Measurements from ENCODE around the gene ZNF365. TPM values are rescaled to one million over a fixed set of nuclear protein-coding genes. Genes with fewer than 3 reads are reported as not detected.
A peak's percentile ranks its signal among the peaks of the same experiment; 100 is the strongest.

Gene ZNF365
- total and polyA plus RNA-seq, 9 of the 15 experiments (the other 6 are each of a cell fraction or from before 2014, with no cell fraction given), result 0.03 to 0.04 TPM; not detected in 7

GRCh38 chr10:62332406-62332805 is 41.8 kb upstream of the ZNF365 start:
- Histone ChIP-seq H3K4me1 (replicated peaks in 1 of 2; ENCODE audit: control insufficient read depth in 2 of 2, insufficient read depth in 2 of 2, low read length in 2 of 2) (no peaks in the 10 kb centered on the region), H3K9me3 (replicated peaks; ENCODE audit: control insufficient read depth, insufficient read depth, low read depth, low read length) (no peaks in the 10 kb centered on the region; the same call in 1 of the 2 replicates), H3K9me1 (ENCODE audit: control insufficient read depth, insufficient read depth, low read length) (no peaks in the 10 kb centered on the region), H3K79me2 (ENCODE audit: control insufficient read depth, insufficient read depth, low read length) (no peaks in the 10 kb centered on the region), H3K9ac (ENCODE audit: insufficient read depth in 1 of 2, low read depth in 2 of 2, low read length in 2 of 2) (no peak overlapping the region), H3K36me3 (ENCODE audit: control insufficient read depth, insufficient read depth, low read length) (no peaks in the 10 kb centered on the region), H3K4me3 (no peak overlapping the region), H3K27ac (ENCODE audit: extremely low read depth, low read depth, low read length) (no peak overlapping the region), H3K27me3 (ENCODE audit: control insufficient read depth in 2 of 2, insufficient read depth in 2 of 2, low read length in 2 of 2) (no peaks in the 10 kb centered on the region), H3K4me2 (ENCODE audit: insufficient read depth, low read length) (no peak overlapping the region), H2AFZ (ENCODE audit: low read depth, low read length) (no peak overlapping the region), H4K20me1 (replicated peaks; ENCODE audit: control insufficient read depth, insufficient read depth, low read length) (no peaks in the 10 kb centered on the region)
- TF ChIP-seq RBM22 (IDR thresholded peaks at IDR 0.05; ENCODE audit: low read depth, low read length, poor library complexity, severe bottlenecking), result no peak
- TF ChIP-seq ZNF184 (CRISPR knock-in tag; IDR thresholded peaks at IDR 0.05), result no peak
- TF ChIP-seq, protein P1, sequence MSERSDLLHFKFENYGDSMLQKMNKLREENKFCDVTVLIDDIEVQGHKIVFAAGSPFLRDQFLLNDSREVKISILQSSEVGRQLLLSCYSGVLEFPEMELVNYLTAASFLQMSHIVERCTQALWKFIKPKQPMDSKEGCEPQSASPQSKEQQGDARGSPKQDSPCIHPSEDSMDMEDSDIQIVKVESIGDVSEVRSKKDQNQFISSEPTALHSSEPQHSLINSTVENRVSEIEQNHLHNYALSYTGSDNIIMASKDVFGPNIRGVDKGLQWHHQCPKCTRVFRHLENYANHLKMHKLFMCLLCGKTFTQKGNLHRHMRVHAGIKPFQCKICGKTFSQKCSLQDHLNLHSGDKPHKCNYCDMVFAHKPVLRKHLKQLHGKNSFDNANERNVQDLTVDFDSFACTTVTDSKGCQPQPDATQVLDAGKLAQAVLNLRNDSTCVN (CRISPR knock-in tag; IDR thresholded peaks at IDR 0.05), result no peak
- no peak for TF ChIP-seq BCL6 (CRISPR knock-in tag; IDR thresholded peaks at IDR 0.05)
- TF ChIP-seq, protein P2, sequence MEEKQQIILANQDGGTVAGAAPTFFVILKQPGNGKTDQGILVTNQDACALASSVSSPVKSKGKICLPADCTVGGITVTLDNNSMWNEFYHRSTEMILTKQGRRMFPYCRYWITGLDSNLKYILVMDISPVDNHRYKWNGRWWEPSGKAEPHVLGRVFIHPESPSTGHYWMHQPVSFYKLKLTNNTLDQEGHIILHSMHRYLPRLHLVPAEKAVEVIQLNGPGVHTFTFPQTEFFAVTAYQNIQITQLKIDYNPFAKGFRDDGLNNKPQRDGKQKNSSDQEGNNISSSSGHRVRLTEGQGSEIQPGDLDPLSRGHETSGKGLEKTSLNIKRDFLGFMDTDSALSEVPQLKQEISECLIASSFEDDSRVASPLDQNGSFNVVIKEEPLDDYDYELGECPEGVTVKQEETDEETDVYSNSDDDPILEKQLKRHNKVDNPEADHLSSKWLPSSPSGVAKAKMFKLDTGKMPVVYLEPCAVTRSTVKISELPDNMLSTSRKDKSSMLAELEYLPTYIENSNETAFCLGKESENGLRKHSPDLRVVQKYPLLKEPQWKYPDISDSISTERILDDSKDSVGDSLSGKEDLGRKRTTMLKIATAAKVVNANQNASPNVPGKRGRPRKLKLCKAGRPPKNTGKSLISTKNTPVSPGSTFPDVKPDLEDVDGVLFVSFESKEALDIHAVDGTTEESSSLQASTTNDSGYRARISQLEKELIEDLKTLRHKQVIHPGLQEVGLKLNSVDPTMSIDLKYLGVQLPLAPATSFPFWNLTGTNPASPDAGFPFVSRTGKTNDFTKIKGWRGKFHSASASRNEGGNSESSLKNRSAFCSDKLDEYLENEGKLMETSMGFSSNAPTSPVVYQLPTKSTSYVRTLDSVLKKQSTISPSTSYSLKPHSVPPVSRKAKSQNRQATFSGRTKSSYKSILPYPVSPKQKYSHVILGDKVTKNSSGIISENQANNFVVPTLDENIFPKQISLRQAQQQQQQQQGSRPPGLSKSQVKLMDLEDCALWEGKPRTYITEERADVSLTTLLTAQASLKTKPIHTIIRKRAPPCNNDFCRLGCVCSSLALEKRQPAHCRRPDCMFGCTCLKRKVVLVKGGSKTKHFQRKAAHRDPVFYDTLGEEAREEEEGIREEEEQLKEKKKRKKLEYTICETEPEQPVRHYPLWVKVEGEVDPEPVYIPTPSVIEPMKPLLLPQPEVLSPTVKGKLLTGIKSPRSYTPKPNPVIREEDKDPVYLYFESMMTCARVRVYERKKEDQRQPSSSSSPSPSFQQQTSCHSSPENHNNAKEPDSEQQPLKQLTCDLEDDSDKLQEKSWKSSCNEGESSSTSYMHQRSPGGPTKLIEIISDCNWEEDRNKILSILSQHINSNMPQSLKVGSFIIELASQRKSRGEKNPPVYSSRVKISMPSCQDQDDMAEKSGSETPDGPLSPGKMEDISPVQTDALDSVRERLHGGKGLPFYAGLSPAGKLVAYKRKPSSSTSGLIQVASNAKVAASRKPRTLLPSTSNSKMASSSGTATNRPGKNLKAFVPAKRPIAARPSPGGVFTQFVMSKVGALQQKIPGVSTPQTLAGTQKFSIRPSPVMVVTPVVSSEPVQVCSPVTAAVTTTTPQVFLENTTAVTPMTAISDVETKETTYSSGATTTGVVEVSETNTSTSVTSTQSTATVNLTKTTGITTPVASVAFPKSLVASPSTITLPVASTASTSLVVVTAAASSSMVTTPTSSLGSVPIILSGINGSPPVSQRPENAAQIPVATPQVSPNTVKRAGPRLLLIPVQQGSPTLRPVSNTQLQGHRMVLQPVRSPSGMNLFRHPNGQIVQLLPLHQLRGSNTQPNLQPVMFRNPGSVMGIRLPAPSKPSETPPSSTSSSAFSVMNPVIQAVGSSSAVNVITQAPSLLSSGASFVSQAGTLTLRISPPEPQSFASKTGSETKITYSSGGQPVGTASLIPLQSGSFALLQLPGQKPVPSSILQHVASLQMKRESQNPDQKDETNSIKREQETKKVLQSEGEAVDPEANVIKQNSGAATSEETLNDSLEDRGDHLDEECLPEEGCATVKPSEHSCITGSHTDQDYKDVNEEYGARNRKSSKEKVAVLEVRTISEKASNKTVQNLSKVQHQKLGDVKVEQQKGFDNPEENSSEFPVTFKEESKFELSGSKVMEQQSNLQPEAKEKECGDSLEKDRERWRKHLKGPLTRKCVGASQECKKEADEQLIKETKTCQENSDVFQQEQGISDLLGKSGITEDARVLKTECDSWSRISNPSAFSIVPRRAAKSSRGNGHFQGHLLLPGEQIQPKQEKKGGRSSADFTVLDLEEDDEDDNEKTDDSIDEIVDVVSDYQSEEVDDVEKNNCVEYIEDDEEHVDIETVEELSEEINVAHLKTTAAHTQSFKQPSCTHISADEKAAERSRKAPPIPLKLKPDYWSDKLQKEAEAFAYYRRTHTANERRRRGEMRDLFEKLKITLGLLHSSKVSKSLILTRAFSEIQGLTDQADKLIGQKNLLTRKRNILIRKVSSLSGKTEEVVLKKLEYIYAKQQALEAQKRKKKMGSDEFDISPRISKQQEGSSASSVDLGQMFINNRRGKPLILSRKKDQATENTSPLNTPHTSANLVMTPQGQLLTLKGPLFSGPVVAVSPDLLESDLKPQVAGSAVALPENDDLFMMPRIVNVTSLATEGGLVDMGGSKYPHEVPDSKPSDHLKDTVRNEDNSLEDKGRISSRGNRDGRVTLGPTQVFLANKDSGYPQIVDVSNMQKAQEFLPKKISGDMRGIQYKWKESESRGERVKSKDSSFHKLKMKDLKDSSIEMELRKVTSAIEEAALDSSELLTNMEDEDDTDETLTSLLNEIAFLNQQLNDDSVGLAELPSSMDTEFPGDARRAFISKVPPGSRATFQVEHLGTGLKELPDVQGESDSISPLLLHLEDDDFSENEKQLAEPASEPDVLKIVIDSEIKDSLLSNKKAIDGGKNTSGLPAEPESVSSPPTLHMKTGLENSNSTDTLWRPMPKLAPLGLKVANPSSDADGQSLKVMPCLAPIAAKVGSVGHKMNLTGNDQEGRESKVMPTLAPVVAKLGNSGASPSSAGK (IDR thresholded peaks at IDR 0.05), result no peak
- TF ChIP-seq HDAC3 (IDR thresholded peaks at IDR 0.05; ENCODE audit: borderline replicate concordance, partially characterized antibody), result no peak
- no peak for TF ChIP-seq LARP7 (IDR thresholded peaks at IDR 0.05)
- 0 out of 2 replicates have a peak, but pooled peaks have one; percentile 25 for TF ChIP-seq TRIM28 (IDR thresholded peaks at IDR 0.05)
- no peak for DNase-seq (ENCODE audit: extremely low read depth in 1 of 4, low spot score in 3 of 4)
- ATAC-seq, result no peak
- BruUV-seq (replicated peaks), result no TSS peak
- ChIA-PET POLR2A (no interaction called here), CTCF (ENCODE audit: low intra/inter-chr PET ratio) (no interaction called here)
- in situ Hi-C loops (cut with MboI), result no loop called here
- FAIRE-seq, result no peak
- intact Hi-C loops (cut with micrococcal nuclease), result no loop called here
